Inflammatory macrophage treated with lipopolysaccharide for 1 hour (primary cell): ENCODE measurements around the gene GLIS1.
"Not testable (repeated sequence)": the region's sequence is repeated elsewhere in the genome, so short reads cannot be mapped to it uniquely, and the experiment has no call there.

Experiments
- DNase-seq, 2 donors: peaks; one replicate each; pipeline ENCODE4 v3.0.0-alpha.2; 2020 to 2022

Gene GLIS1

GRCh38 chr1:53652441-53653199 is 86.3 kb downstream of the GLIS1 start:
- DNase-seq = no peak

- DNase-seq = no peak
Measured at GRCh38 chr1:53651356-53651755, 87.6 kb downstream of the GLIS1 start.

- no peak for DNase-seq
Measured at GRCh38 chr1:53648516-53648915, 90.4 kb downstream of the GLIS1 start.

- not testable (repeated sequence) for DNase-seq
Measured at GRCh38 chr1:53647915-53648314, 91.0 kb downstream of the GLIS1 start.

GRCh38 chr1:53646732-53647131 is 92.2 kb downstream of the GLIS1 start:
- DNase-seq = no peak

GRCh38 chr1:53645690-53646078 is 93.3 kb downstream of the GLIS1 start:
- DNase-seq = no peak

GRCh38 chr1:53644909-53645689 is 93.9 kb downstream of the GLIS1 start:
- no peak for DNase-seq

GRCh38 chr1:53644496-53644895 is 94.5 kb downstream of the GLIS1 start:
- DNase-seq = no peak

GRCh38 chr1:53643881-53644390 is 95.0 kb downstream of the GLIS1 start:
- no peak for DNase-seq

- DNase-seq = no peak
Measured at GRCh38 chr1:53643041-53643880, 95.7 kb downstream of the GLIS1 start.

GRCh38 chr1:53642607-53643006 is 96.4 kb downstream of the GLIS1 start:
- DNase-seq = no peak

GRCh38 chr1:53642215-53642555 is 96.8 kb downstream of the GLIS1 start:
- DNase-seq = no peak

GRCh38 chr1:53641481-53642214 is 97.3 kb downstream of the GLIS1 start:
- DNase-seq = no peak

- DNase-seq = no peak
Measured at GRCh38 chr1:53640701-53641075, 98.3 kb downstream of the GLIS1 start.

GRCh38 chr1:53639996-53640700 is 98.8 kb downstream of the GLIS1 start:
- DNase-seq = no peak

- DNase-seq = no peak
Measured at GRCh38 chr1:53639251-53639763, 99.7 kb downstream of the GLIS1 start.

GRCh38 chr1:53638360-53639035 is 100.5 kb downstream of the GLIS1 start:
- no peak for DNase-seq

GRCh38 chr1:53637511-53638359 is 101.2 kb downstream of the GLIS1 start:
- DNase-seq = no peak

- DNase-seq = no peak
Measured at GRCh38 chr1:53636621-53637171, 102.3 kb downstream of the GLIS1 start.

GRCh38 chr1:53634571-53634979 is 104.4 kb downstream of the GLIS1 start:
- DNase-seq = no peak
